Activated naive CD8-positive, alpha-beta T cell treated with anti-CD3 and anti-CD28 coated beads, Interleukin-2, amount 50 U/mL, for 16 hours (primary cell): ENCODE measurements around the gene PPP2R2C.

Experiments used
- DNase-seq: peaks from one replicate; pipeline ENCODE4 v3.0.0-alpha.2; 2020; ENCODE audit warnings: low read depth, low spot score

Gene PPP2R2C

DNA sequence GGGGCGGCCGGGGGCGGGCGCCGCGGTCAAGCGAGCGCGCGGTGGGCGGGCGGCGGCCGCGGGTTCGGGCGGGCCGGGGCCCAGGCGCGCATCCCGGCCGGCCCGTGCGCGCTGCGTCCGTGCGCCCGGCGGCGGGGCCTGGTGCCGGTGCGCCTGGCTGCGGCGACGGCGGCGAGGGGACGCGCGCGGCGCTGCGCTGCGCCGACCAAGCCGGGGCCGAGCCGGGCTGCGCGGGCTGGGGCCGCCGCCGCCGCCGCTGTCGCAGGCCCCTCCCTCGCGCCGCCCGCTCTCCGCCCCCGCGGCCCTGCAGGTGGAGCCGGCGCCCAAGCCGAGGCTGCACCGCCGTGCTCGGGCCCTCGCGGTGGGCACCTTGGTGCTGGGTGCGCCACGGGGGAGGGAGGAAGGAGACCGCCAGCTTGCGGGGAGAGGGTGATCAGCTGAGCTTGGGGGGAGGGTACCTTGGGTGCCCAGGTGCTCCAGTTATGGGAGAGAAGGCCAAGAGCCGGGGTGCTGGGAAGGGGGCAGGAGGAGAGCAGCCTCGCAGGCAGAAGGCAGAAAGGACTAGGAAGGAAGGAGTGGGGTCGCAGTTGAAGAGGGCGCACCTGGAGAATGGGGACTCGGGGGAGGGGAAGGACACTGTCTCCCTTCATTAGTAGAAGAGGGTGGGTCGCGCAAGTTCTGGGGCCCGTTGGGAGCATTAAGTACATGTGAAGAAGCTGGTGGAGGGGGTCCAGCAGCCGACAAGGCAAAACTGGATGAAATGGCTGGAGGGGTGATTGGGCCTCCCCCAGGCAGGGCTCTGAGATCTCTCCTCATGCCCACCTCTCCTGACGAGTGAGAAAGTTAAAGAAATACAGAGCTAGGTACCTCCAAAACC lies at the start of gene PPP2R2C:
Gene PPP2R2C (minus strand): TSS at position 228 of the 877 bp plus-strand sequence. CDS start 385 bp downstream, outside the sequence.
- DNase-seq: no peak

DNA sequence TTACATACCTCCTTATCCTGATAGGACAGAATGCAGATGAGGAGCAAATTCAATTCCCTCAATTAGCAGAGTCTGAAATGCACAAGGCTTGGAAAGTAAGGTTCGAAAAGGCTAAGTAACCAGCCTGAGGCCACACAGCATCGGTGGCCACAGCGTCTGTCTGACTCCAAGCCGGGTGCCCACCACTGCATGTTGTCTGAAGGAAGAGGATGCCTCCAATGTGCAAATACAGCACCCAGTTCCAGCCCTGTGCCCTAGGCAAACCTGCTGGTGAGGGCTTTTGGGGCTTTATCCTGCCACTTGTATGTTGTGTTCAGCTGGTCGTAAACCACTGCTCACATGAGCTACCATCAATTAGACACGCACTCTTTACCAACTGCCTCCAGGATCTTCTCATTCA lies 48.6 kb upstream of the PPP2R2C start:
- DNase-seq: no peak

DNA sequence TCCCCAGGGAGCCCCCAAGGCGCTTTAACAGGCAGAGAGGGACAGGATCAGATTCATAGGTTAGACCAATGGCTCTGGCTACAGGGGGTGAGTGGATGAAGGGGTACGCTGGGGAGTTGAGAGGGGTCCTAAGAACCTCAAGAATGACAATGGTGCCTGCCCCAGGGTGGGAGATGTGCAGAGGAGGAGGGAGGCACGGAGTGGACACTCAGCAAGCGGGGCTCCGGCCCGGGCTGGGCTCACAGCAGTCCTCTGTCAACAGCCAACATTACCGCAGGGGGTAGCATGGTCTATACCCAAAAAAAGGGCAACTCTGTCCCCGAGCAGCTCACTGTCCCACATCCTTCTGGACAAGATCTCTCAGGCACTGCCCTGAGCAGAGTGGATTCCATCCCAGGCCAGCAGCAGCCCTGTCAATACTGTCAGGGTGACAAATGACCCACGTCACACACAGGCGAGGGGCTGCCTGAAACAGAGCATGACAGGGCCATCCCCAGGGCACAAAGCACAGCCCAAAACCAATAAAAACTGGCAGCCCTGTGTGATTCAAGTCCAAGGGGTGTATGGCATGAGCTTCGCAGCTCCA lies 47.7 kb upstream of the PPP2R2C start:
- DNase-seq: no peak

GRCh38 chr4:6517171-6517570 lies 44.8 kb upstream of the PPP2R2C start:
- DNase-seq: no peak

DNA sequence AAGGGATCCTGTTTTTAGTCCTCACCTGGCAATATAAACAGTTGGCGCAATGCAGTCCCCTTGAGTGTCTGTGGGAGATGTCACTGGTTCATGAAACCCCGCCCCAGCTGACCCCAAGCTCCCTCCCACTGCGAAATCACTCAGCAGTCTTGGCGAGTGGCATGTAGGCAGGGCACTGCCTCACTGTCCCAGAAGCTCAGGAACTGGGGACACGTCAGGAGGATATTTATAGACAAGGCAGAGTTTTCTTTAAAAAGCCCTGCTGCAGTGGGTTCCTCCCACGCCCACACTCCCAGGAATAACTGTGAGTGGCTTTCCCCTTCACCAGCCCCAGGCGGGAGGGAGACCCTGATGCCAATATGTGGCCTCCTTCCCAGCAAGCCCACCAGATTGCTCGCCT lies 44.3 kb upstream of the PPP2R2C start:
- no peak for DNase-seq

GRCh38 chr4:6516281-6516680 lies 43.9 kb upstream of the PPP2R2C start:
- DNase-seq: no peak

- DNase-seq: no peak
Observed at GRCh38 chr4:6513678-6514077, 41.3 kb upstream of the PPP2R2C start.

- no peak for DNase-seq
Observed at GRCh38 chr4:6509587-6509986, 37.2 kb upstream of the PPP2R2C start.

GRCh38 chr4:6507345-6507744 lies 34.9 kb upstream of the PPP2R2C start:
- DNase-seq: no peak

DNA sequence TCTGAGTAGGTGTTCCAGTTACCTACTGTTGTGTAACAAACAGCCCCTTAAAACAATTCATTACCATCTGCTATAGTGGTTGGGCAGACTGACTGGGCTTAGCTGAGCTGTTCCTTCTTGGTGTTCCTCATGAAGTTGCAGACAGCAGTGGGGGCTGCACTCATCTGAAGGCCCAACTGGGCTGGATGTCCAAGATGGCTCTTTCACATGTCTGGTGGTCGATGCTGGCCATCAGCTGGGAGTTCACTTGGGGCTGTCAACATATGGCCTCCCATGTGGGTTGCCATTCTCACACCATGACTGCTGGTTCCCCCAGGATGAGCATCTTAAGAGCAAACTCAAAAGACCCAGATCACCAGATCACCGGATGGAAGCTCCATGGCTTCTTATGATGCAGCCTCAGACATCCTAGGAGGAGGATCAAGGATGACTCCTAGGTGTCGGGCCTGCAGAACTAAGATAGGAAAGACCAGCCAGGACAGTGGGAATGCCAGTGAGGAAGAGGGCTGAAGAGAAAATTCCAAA lies 34.3 kb upstream of the PPP2R2C start:
- no peak for DNase-seq

DNA sequence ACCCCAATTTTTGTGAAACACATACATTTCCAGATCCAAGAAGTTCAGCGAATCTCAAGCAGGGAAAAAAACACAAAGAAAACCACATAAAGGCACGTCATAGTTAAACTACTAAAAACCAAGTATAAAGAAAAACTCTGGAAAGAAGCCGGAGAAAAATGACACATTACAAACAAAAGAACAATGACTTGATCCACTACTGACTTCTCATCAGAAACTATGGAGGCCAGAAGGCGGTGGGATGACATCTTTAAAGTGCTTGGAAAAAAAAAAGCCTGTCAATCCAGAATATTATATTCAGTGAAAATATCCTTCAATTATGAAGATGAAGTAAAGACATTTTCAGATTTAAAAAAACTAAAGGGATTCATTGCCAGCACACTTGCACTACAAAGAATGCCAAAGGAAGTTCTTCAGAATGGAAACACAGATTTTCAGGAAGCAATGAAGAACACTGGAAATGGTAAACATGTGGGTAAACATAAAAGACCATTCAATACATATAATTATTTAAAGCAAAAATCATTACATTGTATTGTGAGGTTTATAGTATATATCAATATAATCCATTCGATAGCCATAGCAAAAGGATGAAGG lies 32.6 kb upstream of the PPP2R2C start:
- DNase-seq: no peak

DNA sequence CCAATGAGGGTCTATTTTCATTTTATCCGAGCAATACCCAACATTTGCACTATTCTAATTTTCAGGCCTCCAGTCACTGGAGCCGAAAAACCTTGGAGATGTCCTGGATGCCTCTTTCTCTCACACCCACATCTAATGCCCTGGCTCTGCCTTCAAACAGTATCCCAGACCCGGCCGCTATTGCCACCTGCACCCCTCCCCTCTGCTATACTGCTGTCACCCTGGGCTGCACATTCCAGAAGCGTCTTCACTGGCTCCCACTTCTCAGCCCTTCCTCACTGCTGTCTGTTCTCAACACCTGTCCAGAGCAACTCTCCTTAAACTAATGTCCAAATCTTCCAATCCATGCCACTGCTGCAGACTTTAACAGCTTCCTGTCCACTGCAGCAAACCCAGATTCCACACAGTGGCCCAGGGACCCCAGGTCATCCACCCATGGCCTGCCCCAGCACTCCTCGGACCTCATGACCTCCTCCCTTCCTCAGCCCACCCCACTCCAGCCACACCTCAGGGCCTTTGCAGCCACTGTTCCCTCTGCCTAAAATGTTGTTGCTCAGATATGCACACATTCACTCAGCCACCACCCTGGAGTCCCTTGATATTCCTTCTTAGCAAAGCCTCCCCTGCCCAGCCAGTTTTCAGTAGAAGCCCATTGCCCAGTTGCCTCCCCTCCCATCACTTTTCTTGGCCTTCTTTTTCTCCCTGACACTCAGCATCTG lies 30.5 kb upstream of the PPP2R2C start:
- DNase-seq: no peak

DNA sequence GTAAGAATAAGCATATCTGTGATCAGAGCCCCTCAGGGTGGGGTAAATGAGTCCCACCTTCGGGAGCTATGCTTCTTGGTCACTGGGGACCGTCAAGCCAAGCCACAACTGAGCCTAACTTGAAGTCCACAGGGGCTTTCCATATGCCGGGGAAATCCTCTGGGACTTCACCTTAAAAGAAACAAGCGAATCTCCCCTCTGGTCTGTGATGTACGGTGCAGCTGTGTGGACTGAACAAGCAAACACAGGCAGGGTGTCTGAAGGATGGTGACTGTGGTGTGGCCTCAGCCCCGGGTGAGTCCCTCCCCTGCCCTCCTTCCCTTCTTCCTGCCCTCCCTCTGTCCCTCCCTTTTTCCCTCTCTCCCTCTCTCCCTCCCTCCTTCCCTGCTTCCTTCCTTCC lies 29.7 kb upstream of the PPP2R2C start:
- no peak for DNase-seq

- no peak for DNase-seq
Observed at GRCh38 chr4:6501171-6501570, 28.8 kb upstream of the PPP2R2C start.

DNA sequence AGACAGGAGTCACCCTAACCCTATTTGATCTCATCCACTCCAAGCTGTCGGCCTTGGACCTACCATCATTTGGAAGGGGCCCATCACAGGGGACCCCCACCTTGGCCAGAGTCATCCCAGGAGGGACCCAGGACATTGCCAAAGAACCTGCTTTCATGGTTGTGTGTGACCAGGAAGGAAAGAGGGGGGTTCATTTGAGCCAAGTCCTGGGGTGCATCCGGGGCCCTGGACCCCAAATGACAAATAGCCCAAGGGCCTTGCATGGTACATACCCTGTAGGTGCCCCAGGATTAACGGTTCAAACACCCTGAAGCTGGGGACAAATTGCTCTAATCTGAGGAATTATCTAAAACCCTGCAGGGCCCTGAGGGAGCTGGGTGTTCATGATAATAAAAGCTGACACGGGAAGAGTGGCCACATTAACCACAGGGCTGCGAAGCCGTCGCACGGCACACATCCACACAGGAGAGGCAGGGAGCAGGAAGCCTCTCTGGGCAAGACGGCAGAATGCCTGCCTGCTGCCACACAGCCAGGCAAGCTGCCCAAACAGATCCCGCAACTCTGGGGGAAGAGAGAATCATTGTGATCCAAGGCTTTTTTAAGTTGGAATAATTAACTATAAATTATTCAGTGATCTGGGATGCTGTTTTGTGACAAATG lies 28.2 kb upstream of the PPP2R2C start:
- no peak for DNase-seq

DNA sequence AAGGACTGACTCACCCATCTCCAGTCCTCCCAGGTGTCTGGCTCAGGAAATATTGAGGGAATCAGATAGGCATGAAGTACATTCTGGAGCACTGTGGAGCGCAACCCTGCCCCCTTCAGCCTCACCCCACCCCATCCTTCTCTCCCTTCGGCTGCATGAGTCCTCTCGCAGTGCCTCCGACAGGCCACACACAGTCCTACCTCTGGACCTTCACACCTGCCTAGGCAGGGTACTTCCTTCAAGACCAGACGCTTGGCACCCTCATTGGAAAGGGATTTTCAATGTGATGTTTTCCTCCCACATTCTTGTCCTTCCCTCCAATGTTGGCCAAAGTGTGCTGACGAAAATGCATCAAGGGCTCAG lies 26.8 kb upstream of the PPP2R2C start:
- no peak for DNase-seq

DNA sequence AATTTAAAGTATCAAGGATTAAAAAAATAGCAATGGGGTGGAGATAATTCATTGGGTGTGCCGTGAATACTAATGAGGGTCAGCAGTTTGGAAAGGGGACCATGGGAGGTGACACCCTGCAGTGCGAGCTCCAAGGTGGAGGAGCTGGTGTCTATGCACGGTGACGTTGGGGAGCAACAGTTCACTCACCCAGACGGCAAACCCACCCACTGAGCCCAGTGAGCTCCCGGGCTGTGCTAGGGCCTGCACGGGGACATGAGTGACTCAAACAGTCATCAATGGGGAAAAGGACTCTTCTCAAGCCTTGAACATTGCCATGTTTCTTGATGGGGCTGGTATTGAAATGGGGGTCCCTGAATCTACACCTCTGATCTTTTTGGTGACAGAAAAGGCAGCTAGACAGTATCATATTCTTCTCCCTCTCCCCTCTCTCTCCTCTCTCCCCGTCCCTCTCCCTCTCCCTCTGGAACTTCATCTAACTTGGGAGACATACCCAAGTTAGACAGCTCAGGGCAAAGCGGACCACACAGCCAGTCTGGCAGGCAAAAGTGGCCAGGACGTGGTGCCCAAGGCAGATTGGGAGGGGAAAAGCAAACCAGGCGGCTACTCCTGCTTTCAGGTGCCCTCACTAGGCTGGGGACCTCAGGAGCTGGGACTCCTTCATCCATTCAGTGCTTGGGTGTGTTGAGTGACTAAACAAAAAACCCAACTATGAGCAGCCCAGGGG lies 26.3 kb upstream of the PPP2R2C start:
- DNase-seq: no peak

GRCh38 chr4:6497796-6498195 lies 25.4 kb upstream of the PPP2R2C start:
- DNase-seq: no peak

DNA sequence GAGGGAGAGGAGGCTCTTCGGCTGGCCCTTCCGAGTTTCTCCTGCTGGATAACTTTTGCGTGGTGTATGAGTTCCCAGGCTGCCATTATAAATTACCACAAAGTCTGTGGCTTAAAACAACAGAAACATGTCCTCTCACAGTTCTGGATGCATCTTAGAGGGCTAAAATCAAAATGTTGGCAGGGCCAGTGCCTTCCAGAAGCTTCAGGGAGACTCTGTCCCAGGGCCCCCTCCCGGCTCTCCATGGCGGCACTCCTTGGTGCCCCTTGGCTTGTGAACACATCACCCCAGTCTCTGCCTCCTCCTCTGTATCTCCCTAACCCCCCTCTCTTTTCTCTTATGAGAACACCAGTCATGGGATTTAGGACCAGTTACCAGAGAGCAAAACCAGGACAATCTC lies 23.3 kb upstream of the PPP2R2C start:
- DNase-seq: no peak

GRCh38 chr4:6495296-6495590 lies 22.8 kb upstream of the PPP2R2C start:
- DNase-seq: no peak
